ENCODE measurements around the gene TMEM54.

- TF ChIP-seq CTCF (conservative IDR thresholded peaks at IDR 0.05; ENCODE audit: low read depth in 2 of 2) (no peak), EZH2 (IDR thresholded peaks at IDR 0.05; ENCODE audit: low read depth, unreplicated experiment) (no peak), POLR2AphosphoS5 (IDR thresholded peaks at IDR 0.05; ENCODE audit: low read depth) (no peak), REST (IDR thresholded peaks at IDR 0.05; ENCODE audit: unreplicated experiment) (no peak), CREB1 (CRISPR knock-in tag; IDR thresholded peaks at IDR 0.05; ENCODE audit: low read depth) (no peak)
Observed at GRCh38 chr1:32934535-32934934, 33.3 kb upstream of the TMEM54 start.
